GM21526 (cell line): ENCODE data around the gene SYT2.

ENCODE experiments used
- ATAC-seq: cut with Tn5 transposase; IDR thresholded peaks from one replicate; pipeline ENCODE4 v1.9.1; 2021; ENCODE audit warnings: moderate library complexity; ENCODE audit not compliant: unreplicated experiment, low FRiP score

Gene SYT2

GRCh38 chr1:202706851-202707250, 3.4 kb downstream of the SYT2 start:
- ATAC-seq, result no peak

DNA sequence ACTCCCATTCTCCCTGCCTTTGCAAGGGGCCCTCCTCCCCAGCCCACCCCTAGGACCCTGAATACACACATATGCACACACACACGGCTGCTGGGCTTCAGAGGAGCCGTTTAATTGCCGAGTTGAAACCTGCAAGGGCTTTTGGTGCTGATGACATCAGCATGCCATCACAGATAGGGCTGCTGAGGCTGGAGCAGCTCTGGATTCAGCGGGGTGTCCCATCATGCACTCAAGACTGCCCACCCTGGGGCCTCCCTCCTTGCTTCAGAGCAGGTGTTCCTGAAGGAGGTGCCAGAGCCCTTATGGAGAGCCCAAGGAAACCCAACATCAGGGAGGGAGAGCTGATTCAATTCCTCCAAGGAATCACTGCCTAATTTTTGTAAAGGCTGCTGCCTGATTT, 5.7 kb downstream of the SYT2 start:
- no peak for ATAC-seq

DNA sequence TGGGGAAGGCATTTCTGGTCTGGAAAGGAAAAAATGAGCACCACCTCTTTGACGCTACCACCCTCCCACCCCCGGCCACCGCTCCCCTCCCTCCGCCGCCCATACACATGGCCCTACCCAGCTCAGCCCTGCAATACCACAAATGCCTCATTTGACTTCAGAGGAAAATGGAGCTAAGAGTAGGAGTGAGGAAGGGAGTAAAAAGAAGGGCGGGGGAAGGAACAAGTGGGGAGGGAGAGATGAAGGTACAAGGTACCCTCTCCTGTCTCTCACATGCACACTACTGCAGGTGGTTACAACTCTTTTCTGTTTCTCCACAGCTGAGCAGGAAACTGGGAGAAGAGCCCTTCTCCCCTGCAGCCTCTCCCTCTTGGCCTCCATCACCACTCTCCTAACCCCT, 7.1 kb downstream of the SYT2 start:
- ATAC-seq, result no peak

DNA sequence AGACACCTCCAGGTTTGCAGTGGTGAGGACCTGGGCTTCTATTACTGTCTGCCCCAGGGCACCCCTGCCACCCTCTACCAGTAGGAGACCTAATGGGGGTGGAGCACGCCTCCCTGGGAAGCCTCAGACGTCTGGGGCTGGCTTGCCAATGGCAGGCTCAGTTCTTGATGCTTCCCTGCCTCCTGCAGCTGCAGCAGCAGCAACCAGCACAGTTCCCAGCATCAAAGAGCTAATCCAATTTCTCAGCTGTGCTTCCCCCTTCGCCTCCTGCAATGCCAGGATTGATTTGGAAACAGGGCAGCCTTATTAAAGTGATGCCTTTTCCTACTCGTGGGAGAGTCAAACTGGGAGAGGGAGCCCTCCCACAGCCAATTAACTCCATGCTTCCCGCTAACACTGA, 8.2 kb downstream of the SYT2 start:
- ATAC-seq, result no peak

GRCh38 chr1:202701200-202701599, 9.1 kb downstream of the SYT2 start:
- no peak for ATAC-seq

GRCh38 chr1:202700061-202700460, 10.2 kb downstream of the SYT2 start:
- no peak for ATAC-seq

DNA sequence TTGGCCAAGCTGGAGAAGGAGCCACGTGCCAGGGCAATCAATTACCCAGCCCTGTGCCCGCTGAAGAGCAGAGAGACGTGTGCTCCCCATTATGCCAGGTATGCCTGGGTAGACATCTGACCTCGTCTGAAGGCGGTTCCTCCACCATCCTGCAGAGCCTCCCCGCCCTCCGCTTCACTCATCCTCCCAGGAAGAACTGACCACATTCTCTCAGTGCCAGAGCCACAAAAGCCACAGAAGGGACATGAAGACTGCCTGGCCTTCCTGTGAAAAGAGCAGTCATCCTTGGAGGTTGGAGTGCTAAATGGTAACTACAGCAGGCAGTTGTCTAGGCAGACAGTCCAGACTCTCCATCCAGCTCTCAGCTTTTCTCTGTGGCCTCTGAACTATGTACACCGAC, 12.0 kb downstream of the SYT2 start:
- no peak for ATAC-seq

GRCh38 chr1:202697038-202697437, 13.2 kb downstream of the SYT2 start:
- ATAC-seq, result no peak

- ATAC-seq, result no peak
Observed at GRCh38 chr1:202694314-202694713, 15.9 kb downstream of the SYT2 start.

DNA sequence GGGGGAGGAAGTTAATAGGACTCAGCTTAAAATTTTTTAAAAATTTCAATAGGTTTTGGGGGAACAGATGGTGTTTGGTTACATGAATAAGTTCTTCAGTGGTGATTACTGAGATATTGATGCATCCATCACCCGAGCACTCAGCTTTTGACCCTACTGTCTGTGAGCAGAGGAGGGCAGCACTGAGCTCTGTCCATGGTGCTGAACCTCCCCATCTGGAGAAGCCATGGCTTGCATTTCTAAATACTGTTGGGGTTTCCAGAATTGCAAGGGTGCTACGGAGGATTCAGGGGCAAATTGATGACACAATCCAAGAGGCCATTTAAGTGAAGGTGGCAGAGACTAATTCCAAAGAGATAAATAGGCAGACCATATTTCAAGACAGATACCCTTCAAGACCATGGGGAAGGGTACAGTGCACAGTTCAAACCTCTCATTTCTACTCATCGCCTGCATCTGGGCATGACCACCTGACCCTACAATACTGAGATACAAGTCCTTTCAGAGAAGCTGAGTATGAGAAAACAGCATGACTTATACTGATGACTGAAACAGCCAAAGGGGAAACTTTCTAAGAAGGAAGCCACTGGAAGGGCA, 17.2 kb downstream of the SYT2 start:
- no peak for ATAC-seq

GRCh38 chr1:202691816-202692215, 18.4 kb downstream of the SYT2 start:
- no peak for ATAC-seq

GRCh38 chr1:202689493-202690342, 20.5 kb downstream of the SYT2 start:
- no peak for ATAC-seq

DNA sequence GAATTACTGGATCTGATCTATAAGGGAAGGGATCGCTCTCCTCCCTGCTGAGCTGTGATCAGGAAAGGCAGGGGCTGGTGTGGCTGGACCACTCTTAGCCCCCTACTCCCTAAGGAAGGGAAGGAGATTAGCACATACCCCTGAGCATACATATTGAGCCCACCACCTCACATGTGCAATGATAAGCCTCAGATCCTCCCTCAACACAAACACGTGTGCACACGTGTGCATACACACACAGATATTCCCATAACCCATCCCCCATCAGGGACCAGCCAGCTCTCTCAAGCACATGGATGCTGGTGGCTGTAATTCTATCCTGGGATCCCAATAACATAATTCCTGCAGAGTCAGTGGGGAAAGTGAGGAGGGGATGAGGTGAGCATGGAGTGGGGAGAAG, 21.2 kb downstream of the SYT2 start:
- no peak for ATAC-seq

GRCh38 chr1:202688401-202688800, 21.9 kb downstream of the SYT2 start:
- ATAC-seq, result no peak

DNA sequence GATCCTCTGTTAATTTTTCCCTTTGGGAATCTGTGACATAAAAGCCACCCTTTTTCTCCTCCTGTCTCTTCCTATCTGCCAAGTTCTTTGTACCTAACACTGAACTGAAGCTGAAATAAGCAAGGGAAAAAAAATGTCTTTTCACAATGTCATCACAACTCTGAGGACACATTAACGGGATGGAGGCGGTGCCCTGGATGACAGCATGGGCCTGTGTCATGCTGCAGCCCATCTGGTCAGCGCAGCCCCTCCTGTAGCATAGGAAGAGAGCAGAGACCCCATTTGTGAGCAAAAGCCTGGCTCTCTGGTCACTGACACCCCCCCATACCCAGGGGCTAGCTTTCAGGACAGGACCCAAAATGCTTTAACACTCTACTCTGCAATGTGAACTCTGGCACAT, 22.5 kb downstream of the SYT2 start:
- ATAC-seq, result no peak

DNA sequence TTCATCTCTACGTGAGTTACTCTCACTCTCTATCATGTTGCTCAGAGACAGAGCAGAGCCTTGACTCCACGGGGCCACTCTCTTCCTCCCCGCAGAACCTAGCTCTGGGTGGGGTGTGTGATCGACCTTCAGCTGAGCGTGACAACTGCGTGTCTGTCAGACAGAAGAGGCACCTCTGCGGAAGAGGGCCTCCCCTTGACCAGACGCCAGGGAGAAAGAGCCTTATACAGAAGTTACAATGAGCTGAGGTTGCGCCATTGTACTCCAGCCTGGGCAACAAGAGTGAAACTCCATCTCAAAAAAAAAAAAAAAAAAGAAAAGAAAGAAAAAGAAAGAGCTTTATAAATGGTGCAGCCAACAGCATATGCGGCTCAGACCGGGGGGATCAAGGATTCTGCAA, 22.9 kb downstream of the SYT2 start:
- no peak for ATAC-seq

- no peak for ATAC-seq
Observed at GRCh38 chr1:202685641-202686040, 24.6 kb downstream of the SYT2 start.

DNA sequence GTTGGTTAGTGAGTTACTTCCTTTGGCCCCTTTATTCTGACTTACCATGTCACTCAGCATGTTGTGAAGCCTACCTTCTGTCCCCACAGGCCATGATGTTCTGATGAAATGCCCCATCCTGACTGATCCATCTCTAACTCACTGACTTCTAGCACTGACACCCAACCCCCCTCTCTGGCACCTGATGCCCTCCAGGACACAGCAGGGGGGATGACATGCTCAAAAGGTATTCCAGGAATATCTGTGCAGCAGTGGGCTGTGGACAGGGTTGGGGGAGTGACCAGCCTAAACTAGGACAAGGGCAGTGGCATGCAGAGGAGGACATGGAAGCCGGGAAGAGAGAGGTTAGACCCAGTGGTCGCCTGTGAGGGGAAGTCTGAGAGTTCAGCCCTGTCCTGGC, 25.5 kb downstream of the SYT2 start:
- no peak for ATAC-seq

DNA sequence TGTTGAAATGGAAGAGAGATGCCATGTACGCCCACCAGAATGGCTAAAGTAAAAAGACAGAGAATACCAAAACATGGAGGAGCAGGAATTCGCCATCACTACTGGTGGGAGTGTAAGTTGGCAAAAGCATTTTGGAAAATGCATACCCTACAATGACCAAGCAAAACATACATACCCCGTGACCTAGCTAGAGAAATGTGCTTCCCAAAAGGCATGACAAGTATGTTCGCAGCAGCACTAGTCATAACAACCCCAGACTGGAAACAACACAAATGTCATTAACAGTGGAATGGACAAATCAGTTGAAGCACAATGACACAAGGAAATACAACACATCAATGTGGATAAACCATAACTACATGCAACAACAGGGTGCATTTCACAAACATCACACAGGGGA, 27.2 kb downstream of the SYT2 start:
- no peak for ATAC-seq

DNA sequence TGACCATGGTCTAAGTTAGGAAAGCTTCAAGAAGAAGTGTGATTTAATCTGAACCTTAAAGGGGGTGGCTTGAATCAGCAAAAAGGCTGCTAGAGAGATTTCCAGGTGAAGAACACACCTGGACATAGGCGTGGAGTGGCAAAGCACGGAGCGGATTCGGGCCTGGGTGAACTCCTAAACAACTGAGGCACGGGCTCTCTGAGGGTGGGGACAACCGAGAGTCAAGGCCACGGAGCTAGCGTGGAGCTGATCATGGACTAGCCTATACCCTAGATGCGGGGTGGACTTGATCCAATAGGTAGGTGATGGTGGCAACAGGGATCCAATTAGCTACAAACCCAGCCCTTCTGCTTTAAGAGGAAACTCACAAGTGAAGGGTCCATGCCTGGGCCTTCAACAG, 27.8 kb downstream of the SYT2 start:
- ATAC-seq, result no peak

GRCh38 chr1:202681736-202682420, 28.4 kb downstream of the SYT2 start:
- no peak for ATAC-seq
